A172 (cell line): ENCODE results near the gene SPECC1L. TPM values are rescaled to one million over a fixed set of nuclear protein-coding genes. Genes with fewer than 3 reads are reported as not detected.

Experiments
- DNase-seq: peaks from one replicate; pipeline ENCODE4 v3.0.0-alpha.2; 2015; ENCODE audit warnings: low spot score
- total RNA-seq: library from RNA; depleted of rRNA; stranded (reverse); fragments of >200 nt; shearing (Covaris generic); gene quantifications from 2 replicates; pipeline ENCODE4 v1.2.3, GENCODE V29; 2014

The SPECC1L gene
- total RNA-seq, 1 experiment from 2014 or later = 14.0 TPM

- DNase-seq = no peak
Measured at GRCh38 chr22:24442352-24442744, 171.7 kb downstream of the SPECC1L start.

- DNase-seq = no peak
Measured at GRCh38 chr22:24443668-24444067, 173.0 kb downstream of the SPECC1L start.

DNA sequence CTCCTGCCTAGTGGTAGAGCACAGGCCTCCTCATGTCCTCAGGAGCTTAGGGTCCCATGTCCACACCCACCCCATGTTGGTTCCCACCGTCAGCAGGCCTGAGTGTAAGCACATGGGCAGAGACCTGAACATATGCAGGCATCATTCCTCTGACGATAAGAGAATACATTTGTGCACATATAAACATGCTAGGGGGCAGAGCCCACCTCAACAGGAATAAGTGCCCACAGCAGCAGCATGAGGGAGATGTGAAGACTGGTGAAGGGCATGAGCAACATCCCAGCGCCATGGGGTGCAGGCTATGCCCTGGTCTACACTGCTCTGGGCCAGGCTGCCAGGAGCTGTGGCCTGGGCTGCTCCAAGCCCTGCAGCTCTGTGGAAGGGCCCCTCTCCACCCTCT lies 173.6 kb downstream of the SPECC1L start:
- no peak for DNase-seq

DNA sequence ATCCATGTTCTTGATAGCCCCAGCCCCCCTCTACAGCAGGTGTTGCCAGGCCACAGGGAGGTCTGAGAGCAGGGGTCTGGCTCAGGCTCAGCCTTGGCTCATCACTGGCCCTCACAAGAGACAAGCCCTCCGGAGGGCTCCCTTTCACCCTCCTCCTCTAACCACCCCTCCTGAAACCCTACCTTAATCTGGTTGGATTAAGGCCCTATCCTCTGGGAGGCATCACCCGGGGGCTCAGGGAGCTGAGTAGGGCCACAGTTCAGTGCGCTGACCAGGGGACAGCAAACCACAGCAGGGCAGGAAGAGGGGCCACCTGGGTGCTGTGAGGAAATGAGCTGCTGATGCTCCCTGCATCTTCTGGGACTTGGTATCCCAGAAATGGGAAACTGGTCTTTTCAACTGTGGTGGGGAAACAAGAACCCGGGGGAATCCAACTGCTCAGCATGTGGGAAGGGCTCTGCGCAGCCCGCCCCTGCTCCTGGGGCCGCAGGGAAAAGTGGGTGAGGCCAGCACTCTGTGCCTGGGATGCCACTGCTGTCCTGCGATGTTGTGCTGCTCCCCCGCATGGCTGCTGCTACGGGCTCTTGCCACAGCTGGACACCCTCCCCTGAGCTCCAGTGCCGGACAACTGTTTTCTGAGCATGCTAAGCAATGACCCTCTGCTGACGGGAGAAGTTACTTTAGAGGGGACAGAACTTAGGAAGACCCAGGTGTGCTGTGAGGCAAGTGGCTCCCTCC lies 174.3 kb downstream of the SPECC1L start:
- no peak for DNase-seq

- no peak for DNase-seq
Measured at GRCh38 chr22:24445481-24446259, 175.0 kb downstream of the SPECC1L start.

GRCh38 chr22:24446260-24446611 lies 175.6 kb downstream of the SPECC1L start:
- DNase-seq = no peak

DNA sequence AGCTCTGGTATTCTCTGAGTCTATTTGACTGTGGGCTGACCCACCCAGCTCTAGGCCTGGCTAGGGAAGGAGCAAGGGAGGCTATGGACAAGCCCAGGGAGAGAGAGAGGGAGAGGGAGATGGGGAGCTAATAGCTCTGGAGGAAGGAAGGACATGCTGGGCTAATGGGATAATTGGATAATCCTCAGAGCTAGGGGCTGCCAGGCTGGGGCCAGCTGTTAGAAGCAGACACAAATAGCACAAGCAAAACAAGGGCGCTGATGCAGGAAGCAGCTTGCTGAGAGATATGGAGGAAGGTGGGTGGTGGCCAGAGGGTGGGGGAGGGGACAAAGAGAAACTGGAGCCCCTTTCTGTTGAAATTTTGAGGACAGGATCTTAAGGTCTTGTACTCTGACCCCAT lies 180.0 kb downstream of the SPECC1L start:
- no peak for DNase-seq

DNA sequence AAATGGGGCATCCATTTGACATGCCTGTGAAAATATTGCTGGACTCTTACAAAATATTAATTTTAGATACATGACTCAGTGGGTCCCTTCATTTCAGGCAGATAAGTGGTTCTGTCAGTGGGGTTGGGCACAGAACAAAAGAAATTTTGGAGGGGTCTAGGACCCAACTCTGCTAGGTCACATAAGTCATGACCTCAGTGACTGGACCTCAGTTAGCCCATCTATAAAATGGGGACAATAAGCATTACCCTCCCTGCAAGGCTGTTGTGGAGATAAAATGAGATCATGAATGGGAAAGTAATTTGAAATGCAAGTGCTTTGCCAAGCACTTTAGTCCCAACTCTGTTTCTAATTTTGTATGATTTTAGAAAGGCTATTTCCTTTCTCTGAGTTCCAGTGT lies 180.5 kb downstream of the SPECC1L start:
- DNase-seq = no peak

- no peak for DNase-seq
Measured at GRCh38 chr22:24453853-24454252, 183.2 kb downstream of the SPECC1L start.

DNA sequence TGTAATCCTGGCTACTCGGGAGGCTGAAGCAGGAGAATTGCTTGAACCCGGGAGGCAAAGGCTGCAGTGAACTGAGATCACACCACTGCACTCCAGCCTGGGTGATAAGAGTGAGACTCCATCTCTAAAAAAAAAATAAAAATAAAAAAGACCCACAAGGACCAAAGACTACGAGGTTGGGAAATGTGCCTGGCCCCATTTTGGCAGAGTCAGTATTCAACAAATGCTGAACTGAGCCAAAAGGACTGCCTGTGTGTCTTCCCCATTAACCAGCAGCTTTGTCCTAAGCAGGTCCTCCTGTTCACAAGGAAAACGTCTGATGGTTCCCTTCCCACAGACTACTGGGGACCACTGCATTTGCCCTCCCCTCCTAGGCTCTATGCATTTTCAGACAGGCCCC lies 184.4 kb downstream of the SPECC1L start:
- DNase-seq = no peak

GRCh38 chr22:24455751-24456426 lies 185.3 kb downstream of the SPECC1L start:
- no peak for DNase-seq

- no peak for DNase-seq
Measured at GRCh38 chr22:24457894-24458420, 187.3 kb downstream of the SPECC1L start.

DNA sequence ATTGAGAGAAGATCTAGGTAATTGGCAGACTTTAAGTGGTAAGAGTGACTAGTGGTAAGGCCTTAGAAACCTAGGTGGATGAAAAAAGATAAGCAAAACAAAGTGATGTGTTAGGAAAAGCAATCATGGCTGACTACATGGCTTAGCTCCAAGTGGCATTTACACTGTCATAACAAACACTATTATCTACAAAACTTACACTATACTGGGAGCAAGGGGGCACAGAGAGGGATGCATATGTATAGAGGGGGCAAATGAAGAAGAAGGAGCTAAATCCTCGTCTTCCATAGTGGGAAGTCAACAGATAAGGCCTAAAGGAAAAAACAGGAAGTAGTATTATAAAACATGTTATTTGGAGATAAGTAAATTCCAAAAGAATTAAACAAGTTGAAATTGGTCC lies 189.3 kb downstream of the SPECC1L start:
- DNase-seq = no peak

DNA sequence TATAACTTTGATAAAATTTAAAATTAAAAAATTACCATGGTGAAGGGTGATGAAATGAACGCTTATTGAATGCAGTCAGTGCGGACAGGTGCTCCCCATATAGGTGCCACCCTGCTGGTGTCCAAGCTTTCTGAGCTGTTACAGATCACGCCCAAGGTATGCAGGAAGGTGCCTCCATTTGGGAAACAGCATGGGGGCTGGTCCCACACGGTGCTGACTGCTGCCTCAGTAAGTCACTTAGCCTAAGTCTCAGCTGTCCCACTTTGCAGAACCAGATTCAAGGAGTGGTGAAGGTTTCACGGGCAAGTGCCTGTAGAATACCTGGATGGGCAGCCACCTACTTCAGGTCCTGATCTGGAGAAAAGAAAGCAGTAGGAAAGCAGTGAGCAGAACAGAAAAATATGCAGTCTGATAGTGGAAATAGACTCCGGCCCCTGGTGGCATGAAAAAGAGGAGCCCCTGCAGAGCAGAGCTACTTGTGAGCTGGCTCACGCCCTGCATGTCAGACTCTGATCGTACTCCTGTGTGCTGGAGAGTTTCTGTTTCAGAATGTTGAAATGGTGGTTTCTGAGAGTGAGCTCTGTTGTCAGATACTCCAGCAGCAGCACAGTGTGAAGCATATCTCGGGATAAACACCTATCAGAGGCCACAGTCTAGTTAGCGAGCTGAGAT lies 189.9 kb downstream of the SPECC1L start:
- no peak for DNase-seq

DNA sequence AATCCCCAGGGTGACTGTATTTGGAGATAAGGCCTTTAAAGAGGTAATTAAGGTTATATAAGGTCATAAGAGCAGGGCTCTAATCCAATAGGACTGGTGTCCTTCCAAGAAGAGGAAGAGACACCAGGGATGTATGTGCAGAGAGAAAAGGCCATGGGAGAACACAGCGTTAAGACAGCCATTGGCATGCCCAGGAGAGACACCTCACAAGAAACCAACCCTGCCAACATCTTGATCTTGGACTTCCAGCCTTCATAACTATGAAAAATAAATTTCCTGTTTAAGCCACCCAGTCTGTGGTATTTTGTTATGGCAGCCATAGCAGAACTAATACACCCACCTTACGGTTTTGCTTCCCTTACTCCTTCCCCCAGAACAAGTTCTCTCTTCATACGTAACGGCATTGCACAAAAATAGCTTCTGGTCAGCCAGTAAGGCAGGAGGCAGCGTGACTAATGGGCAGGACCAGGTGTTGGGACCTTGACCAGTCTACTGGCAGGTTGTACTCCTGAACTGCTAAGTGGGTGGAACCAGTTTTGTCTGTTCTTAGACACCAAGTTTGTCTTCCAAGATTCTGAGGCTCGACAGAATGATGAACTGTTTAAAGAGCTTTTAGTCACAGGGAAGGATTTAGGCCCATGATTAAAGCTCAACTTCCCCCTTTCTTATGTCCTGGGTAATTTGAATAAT lies 192.6 kb downstream of the SPECC1L start:
- DNase-seq = no peak

GRCh38 chr22:24465566-24465965 lies 194.9 kb downstream of the SPECC1L start:
- DNase-seq = peak; percentile 77

- no peak for DNase-seq
Measured at GRCh38 chr22:24465975-24466374, 195.3 kb downstream of the SPECC1L start.

GRCh38 chr22:24466716-24467328 lies 196.2 kb downstream of the SPECC1L start:
- peak; percentile 49 for DNase-seq

GRCh38 chr22:24467340-24467739 lies 196.7 kb downstream of the SPECC1L start:
- no peak for DNase-seq
